C4-2B (cell line): ENCODE results near the gene TMCC1.

ENCODE experiments used
- H3K27ac ChIP-seq: fragments of 450-650 bp; 2 replicates; pipeline ENCODE4 v1.5.1; 2017
- ZFX ChIP-seq: fragments of 450-650 bp; IDR thresholded peaks from 2 replicates; pipeline ENCODE4 v1.6.1; 2017
- TF ChIP-seq, protein P1 (sequence below): fragments of 450-650 bp; conservative IDR thresholded peaks from 2 replicates; pipeline ENCODE4 v1.5.1; 2017; ENCODE audit warnings: mild to moderate bottlenecking

Gene TMCC1

DNA sequence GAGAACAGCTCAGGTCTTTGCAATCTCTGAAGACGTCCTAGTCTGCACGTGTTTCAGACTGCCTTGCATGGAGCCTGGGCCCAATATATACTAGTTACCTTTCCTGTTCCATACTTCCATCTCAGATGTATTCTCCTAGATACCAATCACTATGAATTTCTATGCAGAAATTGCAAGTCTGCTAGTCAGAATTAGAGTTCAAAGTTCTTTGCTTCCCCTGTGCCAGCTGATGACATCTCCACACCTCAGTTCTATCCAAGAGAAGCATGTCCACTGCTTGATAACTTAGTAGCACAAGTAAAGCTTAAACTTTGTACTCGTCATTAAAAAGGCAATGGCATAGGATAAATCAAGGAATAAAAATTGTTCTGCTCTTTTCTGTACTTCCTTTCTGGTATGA lies 153.4 kb downstream of the TMCC1 start:
- TF ChIP-seq ZFX: no peak
- TF ChIP-seq, protein P1, sequence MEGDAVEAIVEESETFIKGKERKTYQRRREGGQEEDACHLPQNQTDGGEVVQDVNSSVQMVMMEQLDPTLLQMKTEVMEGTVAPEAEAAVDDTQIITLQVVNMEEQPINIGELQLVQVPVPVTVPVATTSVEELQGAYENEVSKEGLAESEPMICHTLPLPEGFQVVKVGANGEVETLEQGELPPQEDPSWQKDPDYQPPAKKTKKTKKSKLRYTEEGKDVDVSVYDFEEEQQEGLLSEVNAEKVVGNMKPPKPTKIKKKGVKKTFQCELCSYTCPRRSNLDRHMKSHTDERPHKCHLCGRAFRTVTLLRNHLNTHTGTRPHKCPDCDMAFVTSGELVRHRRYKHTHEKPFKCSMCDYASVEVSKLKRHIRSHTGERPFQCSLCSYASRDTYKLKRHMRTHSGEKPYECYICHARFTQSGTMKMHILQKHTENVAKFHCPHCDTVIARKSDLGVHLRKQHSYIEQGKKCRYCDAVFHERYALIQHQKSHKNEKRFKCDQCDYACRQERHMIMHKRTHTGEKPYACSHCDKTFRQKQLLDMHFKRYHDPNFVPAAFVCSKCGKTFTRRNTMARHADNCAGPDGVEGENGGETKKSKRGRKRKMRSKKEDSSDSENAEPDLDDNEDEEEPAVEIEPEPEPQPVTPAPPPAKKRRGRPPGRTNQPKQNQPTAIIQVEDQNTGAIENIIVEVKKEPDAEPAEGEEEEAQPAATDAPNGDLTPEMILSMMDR: no peak
- H3K27ac ChIP-seq: no peak overlapping the region

DNA sequence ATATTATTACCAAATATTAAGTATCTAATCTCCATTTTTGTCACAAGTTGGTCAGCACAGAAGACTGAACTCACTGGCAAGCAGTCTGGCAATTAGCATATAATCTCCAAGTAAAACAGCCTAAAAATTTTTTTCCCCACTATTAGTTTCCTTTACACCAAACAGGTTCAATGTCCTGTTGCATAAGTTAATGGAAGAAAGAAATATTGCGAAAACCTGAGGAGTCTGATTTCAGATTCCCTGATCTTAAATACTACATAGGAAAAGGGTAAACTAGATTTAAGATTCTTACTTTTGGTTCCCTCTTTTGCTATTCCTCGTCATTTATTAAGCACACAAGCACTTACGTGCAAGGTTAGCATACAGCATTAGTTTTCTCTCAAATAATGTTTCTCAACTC lies 153.9 kb downstream of the TMCC1 start:
- H3K27ac ChIP-seq: no peak overlapping the region
- TF ChIP-seq, protein P1: no peak
- TF ChIP-seq ZFX: no peak

DNA sequence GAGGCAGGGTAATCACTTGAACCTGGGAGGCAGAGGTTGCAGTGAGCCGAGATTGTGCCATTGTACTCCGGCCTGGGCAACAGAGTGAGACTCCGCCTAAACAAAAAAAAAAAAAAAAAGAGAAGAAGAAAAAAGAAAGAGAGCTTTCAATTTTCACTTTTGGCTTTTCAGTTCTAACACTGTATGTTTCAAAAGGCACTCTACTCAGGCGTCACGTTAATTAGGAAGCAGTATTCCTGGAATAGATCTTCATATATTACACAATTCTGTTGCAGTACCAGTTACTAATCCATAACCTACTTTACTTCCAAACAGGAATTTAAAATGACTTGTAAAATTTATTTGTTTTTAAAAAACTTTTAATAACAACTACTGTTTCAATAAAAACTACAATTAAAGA lies 155.3 kb downstream of the TMCC1 start:
- TF ChIP-seq ZFX: no peak
- TF ChIP-seq, protein P1: no peak
- H3K27ac ChIP-seq: no peak overlapping the region

DNA sequence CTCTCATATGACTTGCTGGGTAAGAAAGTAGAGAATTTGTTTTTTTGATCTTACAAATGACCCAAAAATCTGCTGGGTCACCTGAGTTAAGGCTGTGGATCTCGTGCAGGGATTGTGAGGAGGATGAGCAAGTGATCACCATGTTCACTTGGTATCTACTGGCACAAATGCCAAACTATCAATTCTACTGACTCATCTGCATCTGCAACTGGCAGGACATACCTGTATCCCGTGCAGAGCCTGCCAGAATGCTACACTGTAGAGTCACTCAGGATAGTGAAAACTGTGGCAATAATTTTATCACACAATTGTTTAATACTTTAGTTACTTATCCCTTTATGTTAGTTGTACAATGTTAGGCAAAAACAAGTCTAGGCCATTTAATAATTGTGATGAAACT lies 157.4 kb downstream of the TMCC1 start:
- TF ChIP-seq ZFX: no peak
- TF ChIP-seq, protein P1: no peak
- no peak overlapping the region for H3K27ac ChIP-seq

DNA sequence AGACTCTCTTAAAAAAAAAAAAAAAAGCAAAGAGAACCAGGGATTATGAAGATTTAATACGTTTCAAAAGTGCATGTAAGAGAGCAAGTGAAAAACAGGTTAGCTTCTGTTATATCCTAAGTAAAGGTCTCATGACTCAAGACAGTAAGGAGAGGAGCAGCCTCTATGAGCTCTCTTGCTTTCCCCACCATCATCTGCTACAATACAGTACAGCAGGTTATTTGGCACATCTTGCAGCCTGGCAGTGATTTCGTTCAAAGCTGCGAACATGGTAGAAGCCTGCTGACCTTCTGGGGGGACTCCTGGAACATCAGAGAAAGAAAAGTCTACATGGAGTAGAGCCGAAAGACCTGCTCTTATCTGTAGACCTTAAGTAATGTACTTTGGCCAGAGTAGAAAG lies 157.9 kb downstream of the TMCC1 start:
- H3K27ac ChIP-seq: no peak overlapping the region
- TF ChIP-seq, protein P1: no peak
- TF ChIP-seq ZFX: no peak

DNA sequence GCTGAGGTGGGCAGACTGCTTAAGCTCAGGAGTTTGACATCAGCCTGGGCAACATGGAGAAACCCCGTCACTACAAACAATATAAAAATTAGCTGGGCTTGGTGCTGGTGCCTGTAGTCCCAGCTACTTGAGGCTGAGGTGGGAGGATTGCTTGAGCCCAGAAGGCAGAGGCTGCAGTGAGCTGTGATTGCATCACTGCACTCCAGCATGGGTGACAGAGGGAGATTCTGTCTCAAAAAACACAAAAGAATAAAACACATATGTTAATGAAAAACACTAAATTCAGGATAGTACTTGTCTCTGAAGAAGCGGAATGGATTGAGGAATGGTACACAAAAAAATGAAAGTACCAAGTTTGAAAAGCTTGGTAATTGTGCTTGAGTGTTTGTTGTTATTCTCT lies 159.1 kb downstream of the TMCC1 start:
- H3K27ac ChIP-seq: no peak overlapping the region
- TF ChIP-seq, protein P1: no peak
- TF ChIP-seq ZFX: no peak

DNA sequence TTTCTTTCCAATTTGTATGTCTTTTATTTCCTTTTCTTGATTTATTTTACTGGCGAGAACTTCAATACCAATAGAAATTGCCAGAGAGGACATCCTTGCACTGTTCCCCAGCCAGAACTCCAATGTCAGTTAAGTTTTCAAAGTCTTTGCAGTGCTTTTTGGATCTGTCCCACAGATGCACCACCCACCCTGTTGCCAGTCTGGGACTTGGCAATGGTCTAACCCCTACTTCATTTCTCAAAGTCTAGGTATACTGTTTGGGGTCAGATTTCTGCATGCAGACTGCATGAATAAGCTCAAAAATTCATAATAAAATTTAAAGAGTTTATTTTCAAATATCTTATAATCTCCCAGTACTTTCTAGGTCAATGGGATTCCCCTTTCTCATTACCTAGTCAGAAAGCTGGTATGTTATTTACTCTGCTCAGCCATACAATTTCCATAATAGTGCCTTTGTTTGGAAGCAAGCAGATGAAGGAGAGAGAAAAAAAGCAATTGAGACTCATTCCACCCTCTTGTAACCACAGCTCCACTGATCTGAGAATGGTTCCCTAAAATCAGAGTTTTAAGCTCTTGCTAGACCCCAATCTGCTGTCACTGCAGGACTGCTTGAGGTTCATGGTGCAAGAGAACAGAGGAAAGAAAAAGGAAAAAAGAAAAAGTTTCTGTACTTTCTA lies 161.2 kb downstream of the TMCC1 start:
- no peak for TF ChIP-seq ZFX
- TF ChIP-seq, protein P1: no peak
- no peak overlapping the region for H3K27ac ChIP-seq
